HepG2 (cell line): ENCODE measurements around the gene NFKBIA. TPM values are rescaled to one million over a fixed set of nuclear protein-coding genes. Genes with fewer than 3 reads are reported as not detected.

Source experiments
- ATAC-seq: fragments of 200-7000 bp; cut with Tn5 transposase; 3 replicates; pipeline ENCODE4 v1.9.1; 2020; ENCODE audit warnings: mild to moderate bottlenecking, moderate library complexity
- BruUV-seq: library from RNA; stranded (reverse); fragments of 400-500 nt; replicated peaks from 2 replicates; lab custom pipeline; 2021; lab: Mats Ljungman, UMichigan
- CTCF ChIA-PET: fragments of 300-600 bp; formaldehyde crosslinking; extraction: SDS; loops from one replicate; lab custom pipeline; 2021; ENCODE audit warnings: low total read pairs, inconsistent platforms, low intra/inter-chr PET ratio; lab: Yijun Ruan, JAX
- POLR2A ChIA-PET: fragments of 350-600 bp; sonication (Branson Sonifier 250); formaldehyde crosslinking; loops from one replicate; lab custom pipeline; 2020; ENCODE audit warnings: antibody characterized with exemption, inconsistent platforms; lab: Yijun Ruan, JAX
- DNase-seq: peaks from one replicate; pipeline ENCODE4 v3.0.0-alpha.2; 2015; ENCODE audit warnings: low spot score
- FAIRE-seq: peaks from 3 replicates; lab custom pipeline; 2011; peaks lifted over from hg19 to GRCh38; lab: Jason Lieb, UNC
- H2AFZ ChIP-seq: one replicate; pipeline ENCODE4 v1.6.1; 2011; ENCODE audit warnings: low read length, inconsistent platforms
- H3K27ac ChIP-seq: fragments of 300-600 bp; 3 replicates; pipeline ENCODE4 v1.8.0; 2011; ENCODE audit warnings: mixed run types, mild to moderate bottlenecking, mixed read lengths, low read length, inconsistent platforms; ENCODE audit not compliant: insufficient read depth; ENCODE audit errors: extremely low read length
- H3K27me3 ChIP-seq, 2 experiments: fragments of 200-600 bp in 1 of 2; 2 replicates in 1 of 2; 3 replicates in 1 of 2; pipeline versions ENCODE4 v1.6.0 to v1.8.0; 2011; ENCODE audit warnings: low read length in 2 of 2, mild to moderate bottlenecking in 2 of 2, moderate library complexity in 2 of 2, inconsistent platforms in 1 of 2; ENCODE audit not compliant: insufficient read depth in 2 of 2, control insufficient read depth in 1 of 2
- H3K36me3 ChIP-seq, 2 experiments: fragments of 200-600 bp in 1 of 2; replicated peaks in 1 of 2; 2 replicates in 1 of 2; 3 replicates in 1 of 2; pipeline versions ENCODE4 v1.5.1 to v1.8.0; 2011; ENCODE audit warnings: low read length in 2 of 2, inconsistent platforms in 1 of 2; ENCODE audit not compliant: insufficient read depth in 2 of 2, control insufficient read depth in 1 of 2
- H3K4me1 ChIP-seq: 2 replicates; pipeline ENCODE4 v1.5.1; 2012; ENCODE audit warnings: low read length, inconsistent platforms; ENCODE audit not compliant: insufficient read depth
- H3K4me2 ChIP-seq: 2 replicates; pipeline ENCODE4 v1.6.0; 2011; ENCODE audit warnings: low read depth, low read length, inconsistent platforms
- H3K4me3 ChIP-seq, 3 experiments: fragments of 200-600 bp in 1 of 3; sonication (generic), shearing (Covaris generic) in 1 of 3; replicated peaks in 1 of 3; 2 replicates each; pipeline ENCODE4 v1.5.1; 2011 to 2016; ENCODE audit warnings: low read length in 3 of 3, inconsistent platforms in 2 of 3, low read depth in 2 of 3, mild to moderate bottlenecking in 2 of 3, control low read depth in 1 of 3, mixed read lengths in 1 of 3; ENCODE audit not compliant: insufficient read depth in 1 of 3
- H3K79me2 ChIP-seq: one replicate; pipeline ENCODE4 v1.6.1; 2011; ENCODE audit warnings: low read length, inconsistent platforms; ENCODE audit not compliant: insufficient read depth
- H3K9ac ChIP-seq: 2 replicates; pipeline ENCODE4 v1.6.0; 2011; ENCODE audit warnings: mild to moderate bottlenecking, low read depth, low read length, inconsistent platforms; ENCODE audit not compliant: insufficient read depth
- H3K9me3 ChIP-seq: 2 replicates; pipeline ENCODE4 v1.5.1; 2012; ENCODE audit warnings: mild to moderate bottlenecking, low read length
- H4K20me1 ChIP-seq: 2 replicates; pipeline ENCODE4 v1.6.0; 2011; ENCODE audit warnings: inconsistent platforms, mild to moderate bottlenecking, low read length, moderate library complexity; ENCODE audit not compliant: insufficient read depth
- AHR ChIP-seq: IDR thresholded peaks from 2 replicates; pipeline ENCODE4 v1.6.1; 2018; ENCODE audit warnings: missing genetic modification reagents, missing compliant biosample characterization
- ATAD3A ChIP-seq: sonication (generic); formaldehyde crosslinking; IDR thresholded peaks from 2 replicates; pipeline ENCODE4 v1.4.0; 2020; ENCODE audit warnings: missing genetic modification reagents
- CTCF ChIP-seq: sonication (generic); formaldehyde crosslinking; IDR thresholded peaks from 2 replicates; pipeline ENCODE4 v1.5.0; 2020; ENCODE audit warnings: mild to moderate bottlenecking, missing genetic modification reagents, moderate library complexity
- FOXP4 ChIP-seq: sonication (generic); formaldehyde crosslinking; IDR thresholded peaks from 2 replicates; pipeline ENCODE4 v1.4.0; 2020; ENCODE audit warnings: missing genetic modification reagents
- HNF4A ChIP-seq: sonication (generic); formaldehyde crosslinking; IDR thresholded peaks from 2 replicates; pipeline ENCODE4 v1.4.0; 2020; ENCODE audit warnings: missing genetic modification reagents
- MYC ChIP-seq: sonication (generic); formaldehyde crosslinking; IDR thresholded peaks from 2 replicates; pipeline ENCODE4 v1.9.0; 2021; ENCODE audit warnings: missing genetic modification reagents, borderline replicate concordance
- REPIN1 ChIP-seq: sonication (generic); formaldehyde crosslinking; IDR thresholded peaks from 2 replicates; pipeline ENCODE4 v1.8.0; 2022; ENCODE audit warnings: missing genetic modification reagents, low read depth, mild to moderate bottlenecking, borderline replicate concordance
- SCMH1 ChIP-seq: sonication (generic); formaldehyde crosslinking; IDR thresholded peaks from 2 replicates; pipeline ENCODE4 v1.9.0; 2021; ENCODE audit warnings: missing genetic modification reagents, mild to moderate bottlenecking, borderline replicate concordance
- TFAP4 ChIP-seq: sonication (generic); IDR thresholded peaks from 2 replicates; pipeline ENCODE4 v1.6.1; 2016; ENCODE audit warnings: low read depth, borderline replicate concordance
- THRA ChIP-seq: sonication (generic); formaldehyde crosslinking; IDR thresholded peaks from 2 replicates; pipeline ENCODE4 v1.4.0; 2020; ENCODE audit warnings: missing genetic modification reagents, borderline replicate concordance
- XRCC5 ChIP-seq: fragments of 200-400 bp; formaldehyde crosslinking; optimal IDR thresholded peaks from 2 replicates; pipeline ENCODE3; 2017; ENCODE audit warnings: mild to moderate bottlenecking, low read length
- ZNF280B ChIP-seq: sonication (generic); formaldehyde crosslinking; IDR thresholded peaks from 2 replicates; pipeline ENCODE4 v1.5.0; 2020; ENCODE audit warnings: missing genetic modification reagents, mild to moderate bottlenecking, borderline replicate concordance
- ZNF598 ChIP-seq: sonication (generic); formaldehyde crosslinking; IDR thresholded peaks from 2 replicates; pipeline ENCODE4 v1.5.1; 2020; ENCODE audit warnings: mild to moderate bottlenecking, missing genetic modification reagents, borderline replicate concordance
- ZNF607 ChIP-seq: sonication (generic); formaldehyde crosslinking; IDR thresholded peaks from 2 replicates; pipeline ENCODE4 v1.5.1; 2020; ENCODE audit warnings: missing genetic modification reagents, mild to moderate bottlenecking, borderline replicate concordance
- ZNF792 ChIP-seq: IDR thresholded peaks from 2 replicates; pipeline ENCODE4 v1.6.1; 2016
- WGBS: methylation state at CpG from one replicate; pipeline ENCODE4 v1.1.6; 2017; ENCODE audit warnings: low lambda C conversion rate; 5-methylcytosine and 5-hydroxymethylcytosine counted together
- in situ Hi-C: cut with HindIII; loops from 2 replicates; pipeline ENCODE4 v1.10.0; 2017; ENCODE audit warnings: low pct_unique_long_range_greater_than_20kb; ENCODE audit not compliant: extremely low pct_ligation_motif_present
- intact Hi-C: fragments of 100-400 bp; cut with micrococcal nuclease; formaldehyde crosslinking; loops from one replicate; pipeline ENCODE4 v1.10.0; 2022; ENCODE audit not compliant: unreplicated experiment
- polyA plus RNA-seq, 8 experiments: library from polyadenylated mRNA; depleted of rRNA in 3 of 8; stranded (reverse) in 7 of 8; unstranded in 1 of 8; fragments of >200 nt; fragmentation: Illumina TruSeq in 4 of 8; extraction: Trizol in 4 of 8; gene quantifications; 2 replicates each; pipeline versions ENCODE4 v1.2.1 to v1.2.3, GENCODE V29; 2011 to 2016; ENCODE audit warnings: low read depth in 4 of 8, missing spikeins in 1 of 8, mixed read lengths in 1 of 8; ENCODE audit not compliant: insufficient read depth in 1 of 8
- total RNA-seq, 5 experiments: library from RNA; depleted of rRNA; stranded (reverse); fragments of >200 nt; fragmentation: Illumina TruSeq; extraction: Trizol; gene quantifications; 2 replicates each; pipeline ENCODE4 v1.2.3, GENCODE V29; 2016; ENCODE audit warnings: low read depth in 1 of 5

NFKBIA gene
- total and polyA plus RNA-seq, 2 of the 13 experiments (the other 11 are each of a cell fraction or from before 2014, with no cell fraction given), result 197 to 319 TPM

GRCh38 chr14:35394326-35395013 lies 10.1 kb downstream of the NFKBIA start:
- Histone ChIP-seq H3K9ac (no peak overlapping the region), H3K9me3 (no peaks in the 10 kb centered on the region), H3K4me3 (no peak overlapping the region), H3K4me1 (peaks cover 55% of the 10 kb centered on the region), H3K4me2 (peak overlapping the region; percentile 1; the same call in 1 of the 2 replicates), H3K27ac (no peak overlapping the region), H3K36me3 (no peaks in the 10 kb centered on the region), H2AFZ (peak overlapping the region; percentile 52), H3K79me2 (no peaks in the 10 kb centered on the region), H4K20me1 (no peaks in the 10 kb centered on the region), H3K27me3 (no peaks in the 10 kb centered on the region; a peak in 1 of 5 replicates)
- ATAC-seq (peak; percentile 37), DNase-seq (peak; percentile 53), FAIRE-seq (no peak)
- CTCF ChIA-PET, result interaction anchor here (1.3 kb wide), 1 partner anchor 12 kb away, joined by 3 read pairs; no protein-coding TSS in a partner anchor
- POLR2A ChIA-PET, result interaction anchor here (1.0 to 12.0 kb wide), 5 partner anchors 8 to 413 kb away, joined by 3 to 211 read pairs (median 5); partner anchors contain the start of gene NFKBIA
- BruUV-seq, result no TSS peak
- 48% methylated on average over 11 of the region's 11 CpGs for WGBS
- intact Hi-C loops (no loop called here), in situ Hi-C loops (no loop called here)
- TF ChIP-seq ATAD3A (CRISPR knock-in tag) (no peak), AHR (CRISPR knock-in tag) (peak; percentile 13; the same call in 1 of the 2 replicates), ZNF598 (CRISPR knock-in tag) (peak; percentile 17; the same call in 1 of the 2 replicates), ZNF607 (CRISPR knock-in tag) (0 out of 2 replicates have a peak, but pooled peaks have one; percentile 24), SCMH1 (no peak), XRCC5 (peak; percentile 34), TFAP4 (peak; percentile 29; the same call in 1 of the 2 replicates), REPIN1 (CRISPR knock-in tag) (0 out of 2 replicates have a peak, but pooled peaks have one; percentile 33), CTCF (CRISPR knock-in tag) (0 out of 2 replicates have a peak, but pooled peaks have one; percentile 5), ZNF280B (CRISPR knock-in tag) (peak; percentile 59; the same call in 1 of the 2 replicates), FOXP4 (no peak), MYC (CRISPR knock-in tag) (peak; percentile 16; the same call in 1 of the 2 replicates), THRA (CRISPR knock-in tag) (peak; percentile 59; the same call in 1 of the 2 replicates), HNF4A (peak; percentile 34; the same call in 1 of the 2 replicates), ZNF792 (CRISPR knock-in tag) (0 out of 2 replicates have a peak, but pooled peaks have one; percentile 31)
